ENCODE results near the gene GFAP.

DNA sequence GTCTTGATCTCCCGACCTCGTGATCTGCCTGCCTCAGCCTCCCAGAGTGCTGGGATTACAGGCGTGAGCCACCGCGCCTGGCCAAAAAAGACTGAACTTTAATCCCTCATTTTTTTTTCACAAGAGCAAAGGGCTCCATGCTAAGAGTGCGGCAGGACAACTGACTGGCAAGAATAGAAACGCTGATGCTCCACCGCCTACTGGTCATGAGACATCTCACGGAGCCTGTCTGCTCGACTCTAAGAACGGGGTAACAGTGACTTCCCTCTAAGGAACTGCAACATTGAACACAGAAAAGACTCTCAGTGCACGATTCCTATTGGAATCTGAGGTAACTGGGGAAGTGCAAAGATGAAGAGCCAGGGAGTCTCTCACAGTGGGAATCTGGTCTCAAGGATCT, 43.7 kb downstream of the GFAP start:
- TF ChIP-seq ZFP30 (CRISPR knock-in tag; IDR thresholded peaks at IDR 0.05) (no peak), ARNTL (CRISPR knock-in tag; IDR thresholded peaks at IDR 0.05; ENCODE audit: borderline replicate concordance, low read depth) (no peak), ISL1 (CRISPR knock-in tag; IDR thresholded peaks at IDR 0.05) (no peak), RARB (CRISPR knock-in tag; IDR thresholded peaks at IDR 0.05) (no peak), BACH2 (CRISPR knock-in tag; IDR thresholded peaks at IDR 0.05; ENCODE audit: borderline replicate concordance) (no peak), ZFP3 (CRISPR knock-in tag; IDR thresholded peaks at IDR 0.05) (no peak), CSDC2 (CRISPR knock-in tag; IDR thresholded peaks at IDR 0.05) (no peak)
- TF ChIP-seq, protein P1, sequence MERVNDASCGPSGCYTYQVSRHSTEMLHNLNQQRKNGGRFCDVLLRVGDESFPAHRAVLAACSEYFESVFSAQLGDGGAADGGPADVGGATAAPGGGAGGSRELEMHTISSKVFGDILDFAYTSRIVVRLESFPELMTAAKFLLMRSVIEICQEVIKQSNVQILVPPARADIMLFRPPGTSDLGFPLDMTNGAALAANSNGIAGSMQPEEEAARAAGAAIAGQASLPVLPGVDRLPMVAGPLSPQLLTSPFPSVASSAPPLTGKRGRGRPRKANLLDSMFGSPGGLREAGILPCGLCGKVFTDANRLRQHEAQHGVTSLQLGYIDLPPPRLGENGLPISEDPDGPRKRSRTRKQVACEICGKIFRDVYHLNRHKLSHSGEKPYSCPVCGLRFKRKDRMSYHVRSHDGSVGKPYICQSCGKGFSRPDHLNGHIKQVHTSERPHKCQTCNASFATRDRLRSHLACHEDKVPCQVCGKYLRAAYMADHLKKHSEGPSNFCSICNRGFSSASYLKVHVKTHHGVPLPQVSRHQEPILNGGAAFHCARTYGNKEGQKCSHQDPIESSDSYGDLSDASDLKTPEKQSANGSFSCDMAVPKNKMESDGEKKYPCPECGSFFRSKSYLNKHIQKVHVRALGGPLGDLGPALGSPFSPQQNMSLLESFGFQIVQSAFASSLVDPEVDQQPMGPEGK (CRISPR knock-in tag; IDR thresholded peaks at IDR 0.05; ENCODE audit: borderline replicate concordance), result no peak
